ENCODE results near the gene CEP128.

GRCh38 chr14:80906336-80906735 lies 35.2 kb downstream of the CEP128 start:
- TF ChIP-seq EZH2 (IDR thresholded peaks at IDR 0.05; ENCODE audit: insufficient read depth, poor library complexity, severe bottlenecking) (no peak), EZH2phosphoT487 (IDR thresholded peaks at IDR 0.05; ENCODE audit: insufficient read depth, low read depth) (no peak)
